CD4-positive, alpha-beta T cell treated with Interleukin-1 beta for 1 hour (primary cell): ENCODE results near the gene SLC30A3.

Experiments used
- DNase-seq, 2 donors: peaks; one replicate each; pipeline ENCODE4 v3.0.0-alpha.2; 2020 to 2022

SLC30A3 gene

GRCh38 chr2:27256855-27257454 lies 5.9 kb downstream of the SLC30A3 start:
- no peak for DNase-seq

- no peak for DNase-seq
Measured at GRCh38 chr2:27255660-27256059, 7.2 kb downstream of the SLC30A3 start.

GRCh38 chr2:27255187-27255586 lies 7.7 kb downstream of the SLC30A3 start:
- no peak for DNase-seq

GRCh38 chr2:27251766-27252165 lies 11.1 kb downstream of the SLC30A3 start:
- no peak for DNase-seq

- DNase-seq = no peak
Measured at GRCh38 chr2:27250652-27251379, 12.0 kb downstream of the SLC30A3 start.

GRCh38 chr2:27249891-27250651 lies 12.8 kb downstream of the SLC30A3 start:
- DNase-seq = peak; percentile 28 to 40

GRCh38 chr2:27249159-27249890 lies 13.5 kb downstream of the SLC30A3 start:
- DNase-seq = no peak

- no peak for DNase-seq
Measured at GRCh38 chr2:27247893-27248292, 15.0 kb downstream of the SLC30A3 start.

GRCh38 chr2:27245626-27246025 lies 17.2 kb downstream of the SLC30A3 start:
- no peak for DNase-seq

GRCh38 chr2:27245116-27245515 lies 17.7 kb downstream of the SLC30A3 start:
- no peak for DNase-seq

- DNase-seq = no peak
Measured at GRCh38 chr2:27243391-27244130, 19.3 kb downstream of the SLC30A3 start.

GRCh38 chr2:27242614-27242951 lies 20.3 kb downstream of the SLC30A3 start:
- DNase-seq = no peak

GRCh38 chr2:27241761-27242613 lies 20.9 kb downstream of the SLC30A3 start:
- no peak for DNase-seq

- no peak for DNase-seq
Measured at GRCh38 chr2:27240406-27240805, 22.4 kb downstream of the SLC30A3 start.

GRCh38 chr2:27238976-27239375 lies 23.9 kb downstream of the SLC30A3 start:
- DNase-seq = no peak

GRCh38 chr2:27237341-27237945 lies 25.4 kb downstream of the SLC30A3 start:
- DNase-seq = no peak

GRCh38 chr2:27236626-27237025 lies 26.2 kb downstream of the SLC30A3 start:
- DNase-seq = no peak

GRCh38 chr2:27236136-27236535 lies 26.7 kb downstream of the SLC30A3 start:
- no peak for DNase-seq

- no peak for DNase-seq
Measured at GRCh38 chr2:27233341-27233740, 29.5 kb downstream of the SLC30A3 start.

GRCh38 chr2:27231921-27232320 lies 30.9 kb downstream of the SLC30A3 start:
- no peak for DNase-seq

- no peak for DNase-seq
Measured at GRCh38 chr2:27227501-27227900, 35.3 kb downstream of the SLC30A3 start.
